BJ (cell line): ENCODE data around the gene TUBGCP6. TPM values are rescaled to one million over a fixed set of nuclear protein-coding genes. Genes with fewer than 3 reads are reported as not detected.
"Not testable (repeated sequence)": the region's sequence is repeated elsewhere in the genome, so short reads cannot be mapped to it uniquely, and the experiment has no call there.

ENCODE experiments used
- CTCF ChIA-PET: fragments of 350-600 bp; formaldehyde crosslinking; extraction: SDS; loops from one replicate; lab custom pipeline; 2021; ENCODE audit warnings: antibody characterized with exemption, inconsistent platforms; lab: Yijun Ruan, JAX
- POLR2A ChIA-PET: fragments of 300-600 bp; sonication (Branson Sonifier 250); formaldehyde crosslinking; extraction: SDS; loops from one replicate; lab custom pipeline; 2021; ENCODE audit warnings: antibody characterized with exemption; lab: Charles Lee
- DNase-seq: peaks from one replicate; pipeline ENCODE4 v3.0.0-alpha.2; 2011; ENCODE audit warnings: low read depth
- H3K27me3 ChIP-seq: 2 replicates; pipeline ENCODE4 v1.6.0; 2011; ENCODE audit warnings: low read length; ENCODE audit not compliant: control insufficient read depth, insufficient read depth
- H3K36me3 ChIP-seq: 2 replicates; pipeline ENCODE4 v1.5.1; 2011; ENCODE audit warnings: low read length; ENCODE audit not compliant: control insufficient read depth, insufficient read depth
- H3K4me3 ChIP-seq: 2 replicates; pipeline ENCODE4 v1.5.1; 2011; ENCODE audit warnings: low read depth, mild to moderate bottlenecking, control low read depth, low read length
- polyA plus RNA-seq: library from polyadenylated mRNA; depleted of rRNA; stranded (reverse); fragments of >200 nt; gene quantifications from 2 replicates; pipeline ENCODE4 v1.2.3, GENCODE V29; 2011
- TF ChIP-seq, protein P1 (sequence below): IDR thresholded peaks from 2 replicates; pipeline ENCODE4 v1.5.1; 2011; ENCODE audit warnings: low read depth, mild to moderate bottlenecking, control low read depth, inconsistent platforms, low read length, moderate library complexity; ENCODE audit not compliant: insufficient read depth

TUBGCP6 gene
- polyA plus RNA-seq, 1 experiment: 17.5 TPM

- DNase-seq: no peak
- ChIA-PET POLR2A (no interaction called here), CTCF (interaction anchor here (0.7 to 2.2 kb wide), 8 partner anchors 11 to 440 kb away, joined by 3 to 7 read pairs (median 3); no protein-coding TSS in a partner anchor)
- no peaks in the 10 kb centered on the region for H3K27me3 ChIP-seq
- H3K36me3 ChIP-seq: peaks cover 29% of the 10 kb centered on the region
- TF ChIP-seq, protein P1, sequence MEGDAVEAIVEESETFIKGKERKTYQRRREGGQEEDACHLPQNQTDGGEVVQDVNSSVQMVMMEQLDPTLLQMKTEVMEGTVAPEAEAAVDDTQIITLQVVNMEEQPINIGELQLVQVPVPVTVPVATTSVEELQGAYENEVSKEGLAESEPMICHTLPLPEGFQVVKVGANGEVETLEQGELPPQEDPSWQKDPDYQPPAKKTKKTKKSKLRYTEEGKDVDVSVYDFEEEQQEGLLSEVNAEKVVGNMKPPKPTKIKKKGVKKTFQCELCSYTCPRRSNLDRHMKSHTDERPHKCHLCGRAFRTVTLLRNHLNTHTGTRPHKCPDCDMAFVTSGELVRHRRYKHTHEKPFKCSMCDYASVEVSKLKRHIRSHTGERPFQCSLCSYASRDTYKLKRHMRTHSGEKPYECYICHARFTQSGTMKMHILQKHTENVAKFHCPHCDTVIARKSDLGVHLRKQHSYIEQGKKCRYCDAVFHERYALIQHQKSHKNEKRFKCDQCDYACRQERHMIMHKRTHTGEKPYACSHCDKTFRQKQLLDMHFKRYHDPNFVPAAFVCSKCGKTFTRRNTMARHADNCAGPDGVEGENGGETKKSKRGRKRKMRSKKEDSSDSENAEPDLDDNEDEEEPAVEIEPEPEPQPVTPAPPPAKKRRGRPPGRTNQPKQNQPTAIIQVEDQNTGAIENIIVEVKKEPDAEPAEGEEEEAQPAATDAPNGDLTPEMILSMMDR: no peak
- no peak overlapping the region for H3K4me3 ChIP-seq
Observed at GRCh38 chr22:50207383-50208140, 37.3 kb downstream of the TUBGCP6 start.

DNA sequence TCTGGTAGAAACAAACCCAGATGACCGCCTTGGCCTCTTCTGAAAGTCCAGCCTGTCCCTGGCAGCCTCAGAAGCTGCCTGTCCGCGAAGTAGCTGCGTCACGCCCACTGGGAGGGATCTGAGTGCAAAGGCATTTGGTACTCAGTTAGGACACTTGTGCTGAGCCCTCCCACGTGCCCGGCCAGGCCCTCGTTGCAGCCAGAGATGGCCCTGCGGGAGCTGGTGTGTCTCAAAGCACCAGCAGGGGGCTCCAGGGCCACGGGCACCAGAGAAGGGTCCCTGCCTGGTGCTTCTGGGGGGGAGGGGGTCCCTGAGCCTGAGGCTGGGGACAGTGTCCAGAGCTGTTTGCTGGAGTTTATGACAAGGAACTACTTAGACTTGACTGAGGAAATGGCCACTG is 38.2 kb downstream of the TUBGCP6 start:
- H3K36me3 ChIP-seq: peaks cover 27% of the 10 kb centered on the region
- CTCF ChIA-PET: interaction anchor here (0.6 to 2.2 kb wide), 13 partner anchors 9 to 276 kb away, joined by 3 to 10 read pairs (median 3); partner anchors contain the start of gene HDAC10
- TF ChIP-seq, protein P1: peak; percentile 72
- H3K27me3 ChIP-seq: no peaks in the 10 kb centered on the region
- no peak overlapping the region for H3K4me3 ChIP-seq
- POLR2A ChIA-PET: no interaction called here
- DNase-seq: no peak

DNA sequence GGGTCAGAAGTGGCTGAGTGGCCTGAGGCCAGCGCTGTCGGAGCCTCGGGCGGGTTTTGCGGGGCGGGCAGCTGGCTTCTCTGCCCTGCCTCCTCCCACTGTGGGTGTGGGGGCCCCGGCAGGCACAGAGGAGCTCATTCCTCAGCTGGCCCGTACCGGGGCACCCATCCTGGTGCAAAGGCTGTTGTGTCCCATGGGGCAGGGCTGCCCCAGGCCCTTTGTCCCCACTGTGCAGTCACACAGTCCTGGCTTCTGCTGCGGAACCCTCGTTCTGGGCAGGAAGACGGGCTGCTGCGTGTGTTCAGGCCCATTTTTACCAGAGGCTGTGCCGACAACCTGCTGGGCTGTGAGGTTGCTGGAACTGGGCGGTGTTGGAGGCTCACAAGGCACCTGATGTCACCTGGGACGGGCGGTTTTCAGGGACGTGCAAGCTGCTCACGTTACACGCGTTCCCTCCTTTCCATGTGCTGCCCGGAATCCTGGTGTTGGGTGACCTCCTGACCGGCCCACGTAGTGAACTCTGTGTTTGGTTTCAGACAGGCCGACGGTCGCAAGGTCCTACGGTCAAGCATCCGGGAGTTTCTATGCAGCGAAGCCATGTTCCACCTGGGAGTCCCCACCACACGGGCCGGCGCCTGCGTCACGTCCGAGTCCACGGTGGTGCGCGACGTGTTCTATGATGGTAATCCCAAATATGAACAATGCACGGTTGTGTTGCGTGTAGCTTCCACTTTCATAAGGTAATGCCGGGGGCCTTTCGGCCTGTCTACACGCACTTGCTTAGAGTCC is 38.8 kb downstream of the TUBGCP6 start:
- POLR2A ChIA-PET: no interaction called here
- Histone ChIP-seq H3K27me3 (no peaks in the 10 kb centered on the region), H3K4me3 (no peak overlapping the region), H3K36me3 (peaks cover 24% of the 10 kb centered on the region)
- TF ChIP-seq, protein P1: no peak
- CTCF ChIA-PET: interaction anchor here (0.6 to 2.2 kb wide), 10 partner anchors 10 to 276 kb away, joined by 3 to 10 read pairs (median 4); partner anchors contain the start of gene HDAC10
- no peak for DNase-seq

- DNase-seq, H3K4me3 ChIP-seq, POLR2A ChIA-PET, H3K27me3 ChIP-seq: not testable (repeated sequence)
- peaks cover 15% of the 10 kb centered on the region for H3K36me3 ChIP-seq
- CTCF ChIA-PET: interaction anchor here (0.7 kb wide), 1 partner anchor 14 kb away, joined by 3 read pairs; no protein-coding TSS in a partner anchor
Observed at GRCh38 chr22:50204998-50205397, 39.8 kb downstream of the TUBGCP6 start.

GRCh38 chr22:50204571-50204970 is 40.3 kb downstream of the TUBGCP6 start:
- TF ChIP-seq, protein P1: no peak
- no peak for DNase-seq
- H3K36me3 ChIP-seq: peaks cover 13% of the 10 kb centered on the region
- POLR2A ChIA-PET: no interaction called here
- CTCF ChIA-PET: no interaction called here
- H3K4me3 ChIP-seq: no peak overlapping the region
- no peaks in the 10 kb centered on the region for H3K27me3 ChIP-seq
